Stimulated activated CD4-positive, alpha-beta T cell treated with anti-CD3 and anti-CD28 coated beads, Interleukin-15, amount 100 ng/mL, for 48 hours (primary cell): ENCODE measurements around the gene CNGB1.
"Not testable (repeated sequence)": the region's sequence is repeated elsewhere in the genome, so short reads cannot be mapped to it uniquely, and the experiment has no call there.

ENCODE experiments used
- DNase-seq, 2 donors: peaks; one replicate each; pipeline ENCODE4 v3.0.0-alpha.2; 2020; ENCODE audit warnings: low read depth in 2 of 2

The CNGB1 gene

DNA sequence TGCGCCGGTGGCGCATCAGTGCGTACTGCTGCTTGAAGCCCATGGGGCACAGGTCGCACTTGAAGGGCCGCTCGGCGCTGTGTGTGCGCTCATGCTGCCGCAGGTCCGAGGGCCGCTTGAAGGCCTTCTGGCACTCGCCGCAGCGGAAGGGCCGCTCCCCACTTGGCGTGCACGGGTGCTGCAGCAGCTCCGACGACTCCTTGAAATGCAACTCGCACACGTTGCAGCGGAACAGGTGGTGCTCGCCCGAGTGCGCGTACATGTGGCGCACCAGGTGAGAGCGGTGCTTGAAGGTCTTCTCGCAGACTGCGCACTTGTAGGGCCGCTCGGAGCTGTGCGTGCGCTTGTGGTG, 26.2 kb upstream of the CNGB1 start:
- DNase-seq = no peak

DNA sequence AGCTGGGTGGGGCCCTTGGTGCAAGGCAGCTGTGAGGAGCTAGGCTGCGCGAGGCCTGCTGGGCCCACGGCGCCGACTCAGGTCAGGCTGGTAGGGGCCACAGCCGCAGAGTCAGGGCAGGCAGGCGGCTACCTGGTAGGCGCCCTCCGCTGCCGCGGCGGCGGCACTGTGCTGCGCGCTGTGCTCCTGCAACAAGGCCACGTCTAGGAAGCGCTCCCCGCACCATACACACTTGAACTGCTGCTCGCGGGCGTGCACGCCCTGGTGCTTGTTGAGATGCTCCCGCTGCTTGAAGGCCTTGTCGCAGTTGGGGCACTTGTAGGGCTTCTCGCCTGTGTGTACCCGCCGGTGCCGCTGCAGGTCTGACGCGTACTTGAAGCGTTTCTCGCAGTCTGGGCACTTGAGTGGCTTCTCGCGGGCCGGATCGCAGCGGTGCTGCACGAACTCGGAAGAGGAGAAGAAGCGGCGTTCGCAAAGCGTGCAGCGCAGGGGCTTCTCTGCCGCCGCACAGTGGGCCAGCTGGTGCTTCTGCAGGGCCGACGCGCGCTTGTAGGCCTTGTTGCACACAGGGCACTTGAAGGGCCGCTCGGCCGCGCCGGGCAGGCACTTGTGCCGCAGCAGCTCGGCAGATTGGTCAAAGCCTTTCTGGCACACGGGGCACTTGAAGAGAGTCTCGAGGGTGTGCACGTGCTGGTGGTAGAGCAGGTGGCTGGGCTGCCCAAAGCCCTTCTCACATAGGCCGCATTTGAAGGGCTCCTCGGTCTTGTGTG, 25.7 kb upstream of the CNGB1 start:
- DNase-seq = no peak

DNA sequence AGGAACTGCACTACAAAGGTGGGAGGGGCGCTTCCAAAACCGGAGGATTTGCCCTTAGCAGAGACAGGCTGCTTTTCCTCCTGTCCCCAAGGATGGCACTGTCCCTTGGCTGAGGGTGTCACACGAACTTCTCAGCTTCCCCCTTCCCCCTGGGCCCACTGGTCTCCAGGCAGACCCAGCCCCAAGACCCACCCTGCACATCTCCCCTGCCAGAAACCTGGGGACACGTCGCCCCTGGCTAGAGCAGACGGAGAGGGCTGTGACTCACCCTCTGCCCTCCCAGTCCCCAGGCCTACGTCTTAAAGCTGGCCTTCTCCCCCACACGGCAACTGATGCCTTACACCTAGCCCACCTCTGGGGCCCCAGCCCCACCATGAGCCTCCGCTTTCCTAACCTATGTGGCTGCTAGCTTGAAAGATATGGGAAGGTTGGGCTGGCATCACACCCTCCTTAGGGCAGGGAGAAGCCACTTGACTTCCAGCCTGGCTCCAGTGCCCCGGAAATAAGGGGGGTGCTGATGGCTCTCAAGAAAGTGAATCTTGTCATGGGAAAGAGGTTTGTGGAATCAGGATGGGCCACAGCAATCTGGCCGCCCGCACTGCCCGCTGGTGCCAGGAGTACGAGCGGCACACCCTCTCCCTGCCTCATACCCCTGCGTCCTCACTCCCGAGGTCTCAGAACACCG, 24.9 kb upstream of the CNGB1 start:
- no peak for DNase-seq

DNA sequence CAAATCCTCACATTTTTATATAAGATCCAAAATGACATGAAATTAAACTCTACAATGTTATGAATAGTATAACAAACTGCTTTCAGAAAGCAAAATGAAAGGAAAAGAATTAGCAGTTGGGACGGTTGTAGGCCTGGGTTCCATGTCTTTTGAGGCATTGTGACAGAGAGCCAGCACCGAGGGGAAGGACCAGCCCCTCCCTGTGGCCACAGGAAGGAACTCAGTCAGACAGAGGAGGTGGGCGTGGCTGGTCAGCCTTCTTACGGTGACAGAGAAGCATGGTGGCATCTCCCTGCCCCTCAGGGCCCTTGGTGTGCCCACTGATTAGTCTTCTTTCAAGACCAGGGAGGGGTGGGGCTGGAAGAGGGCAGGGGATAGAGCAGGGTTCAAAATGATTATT, 23.9 kb upstream of the CNGB1 start:
- no peak for DNase-seq

DNA sequence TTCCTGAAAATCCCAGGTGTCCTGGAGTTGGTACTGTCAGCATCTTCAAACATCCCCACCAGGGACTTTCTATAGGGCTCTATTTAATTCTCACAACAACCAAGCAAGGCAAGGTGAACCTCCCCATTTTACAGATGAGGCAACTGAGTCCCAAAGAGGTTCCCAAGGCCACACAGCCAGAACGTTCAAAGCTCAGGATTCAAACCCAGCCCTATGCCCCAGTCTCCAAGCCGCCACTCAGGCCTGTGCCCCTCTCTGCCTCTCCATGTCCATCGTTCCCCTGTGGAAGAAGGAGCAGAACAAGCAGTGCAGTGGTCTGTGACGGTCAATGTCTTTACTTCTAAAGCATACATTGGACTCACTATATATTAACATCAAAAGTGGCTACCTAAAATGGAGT, 23.4 kb upstream of the CNGB1 start:
- DNase-seq = no peak

DNA sequence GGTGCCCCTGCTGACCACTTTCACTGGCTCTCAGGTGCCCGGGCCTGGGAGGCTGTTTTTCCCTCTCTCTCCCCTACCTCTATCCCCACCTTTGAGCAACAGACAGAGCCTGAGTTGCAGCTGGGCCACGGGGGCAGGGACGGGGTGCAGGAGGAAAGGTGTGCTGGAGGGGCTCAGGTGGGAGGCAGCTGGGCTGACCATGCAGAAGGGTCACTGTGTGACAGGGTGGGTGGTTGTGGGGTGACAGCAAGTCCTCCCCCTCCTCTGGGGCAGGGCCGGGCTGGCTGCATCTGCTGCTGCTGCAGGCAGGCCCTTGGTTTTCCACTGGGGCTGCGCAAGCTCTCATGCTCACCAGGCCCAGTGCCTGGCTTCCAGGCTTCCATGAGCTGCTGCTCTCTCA, 23.0 kb upstream of the CNGB1 start:
- DNase-seq = no peak

DNA sequence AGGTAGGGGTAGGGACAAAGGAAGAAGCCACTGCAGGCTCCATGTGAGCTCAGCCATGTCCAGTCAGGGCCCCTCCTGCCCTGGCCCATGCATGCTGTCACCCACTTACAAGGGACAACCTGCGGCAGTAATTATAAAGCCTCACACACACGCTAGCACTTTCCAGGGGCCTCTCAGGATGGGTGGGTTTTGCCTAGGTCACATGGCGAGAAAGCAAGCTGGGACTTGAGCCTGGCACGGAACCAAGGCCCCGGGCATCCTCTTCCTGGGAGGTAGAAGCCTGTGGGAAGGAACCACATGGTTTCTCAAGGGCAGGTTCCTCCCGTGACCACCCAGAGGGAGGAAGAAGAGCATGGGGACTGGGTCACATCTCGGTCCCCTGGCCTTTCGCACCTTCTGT, 22.5 kb upstream of the CNGB1 start:
- DNase-seq = no peak

DNA sequence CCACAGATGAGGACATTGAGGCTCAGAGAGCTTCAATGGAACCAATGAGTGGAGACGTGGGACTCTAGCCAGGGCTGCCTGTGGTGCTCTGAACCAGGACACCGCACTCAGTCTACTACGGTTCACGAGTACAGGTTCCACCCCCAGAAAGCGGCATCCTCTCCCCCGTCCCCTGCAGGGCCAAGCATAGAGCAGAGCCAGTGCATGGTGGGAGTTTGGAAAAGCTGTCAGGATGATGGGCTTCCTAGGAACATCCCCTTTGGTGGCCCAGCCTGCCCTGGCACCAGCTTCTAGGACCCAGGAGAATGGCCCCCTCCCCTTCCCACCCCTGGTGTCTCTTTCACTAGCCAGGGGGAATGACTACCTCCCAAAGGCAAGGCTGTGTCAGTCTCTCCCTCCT, 21.2 kb upstream of the CNGB1 start:
- DNase-seq = no peak

DNA sequence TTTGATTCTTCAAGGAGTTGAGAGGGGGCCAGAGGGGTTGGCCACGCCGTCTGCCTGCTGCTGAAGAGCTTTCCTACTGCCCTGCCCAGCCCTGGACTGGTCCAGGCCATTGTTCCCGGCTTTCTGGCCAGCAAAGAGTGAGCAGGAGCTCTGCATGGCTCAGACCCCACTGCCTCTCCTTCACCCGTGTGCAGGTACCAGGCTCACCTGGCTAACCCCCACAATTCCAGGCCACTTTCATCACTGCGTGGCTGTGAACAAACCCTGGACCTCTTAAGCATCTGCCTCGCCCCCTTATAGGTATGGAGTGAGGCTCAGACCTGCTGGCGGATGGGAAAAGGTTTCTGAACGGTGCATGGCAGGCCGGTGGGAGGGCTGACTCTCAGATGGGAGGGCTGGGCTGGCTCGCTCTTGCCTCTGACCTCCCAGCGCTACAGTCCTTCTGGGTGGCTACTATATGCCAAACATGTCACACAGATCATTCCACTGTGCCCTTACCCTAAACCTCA, 20.7 kb upstream of the CNGB1 start:
- no peak for DNase-seq

DNA sequence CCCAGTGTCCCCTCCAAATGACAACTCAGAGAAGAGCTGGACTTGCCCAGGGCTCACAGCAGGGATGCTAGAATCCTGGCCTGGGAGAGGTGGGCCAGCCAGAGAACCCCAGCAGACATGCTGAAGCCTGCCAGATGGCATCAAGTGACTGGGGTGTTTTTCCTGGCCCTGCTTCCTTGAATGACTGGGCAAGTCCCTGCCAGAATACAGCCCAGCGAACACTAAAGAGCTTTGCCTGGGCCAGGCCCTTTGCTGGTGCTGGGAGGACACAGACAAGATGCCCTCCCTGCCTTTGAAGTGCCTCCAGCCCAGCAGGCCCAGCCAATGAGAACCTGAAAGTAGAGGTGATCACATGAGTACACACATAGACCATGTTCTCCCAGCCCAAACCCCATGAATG, 18.0 kb upstream of the CNGB1 start:
- no peak for DNase-seq

DNA sequence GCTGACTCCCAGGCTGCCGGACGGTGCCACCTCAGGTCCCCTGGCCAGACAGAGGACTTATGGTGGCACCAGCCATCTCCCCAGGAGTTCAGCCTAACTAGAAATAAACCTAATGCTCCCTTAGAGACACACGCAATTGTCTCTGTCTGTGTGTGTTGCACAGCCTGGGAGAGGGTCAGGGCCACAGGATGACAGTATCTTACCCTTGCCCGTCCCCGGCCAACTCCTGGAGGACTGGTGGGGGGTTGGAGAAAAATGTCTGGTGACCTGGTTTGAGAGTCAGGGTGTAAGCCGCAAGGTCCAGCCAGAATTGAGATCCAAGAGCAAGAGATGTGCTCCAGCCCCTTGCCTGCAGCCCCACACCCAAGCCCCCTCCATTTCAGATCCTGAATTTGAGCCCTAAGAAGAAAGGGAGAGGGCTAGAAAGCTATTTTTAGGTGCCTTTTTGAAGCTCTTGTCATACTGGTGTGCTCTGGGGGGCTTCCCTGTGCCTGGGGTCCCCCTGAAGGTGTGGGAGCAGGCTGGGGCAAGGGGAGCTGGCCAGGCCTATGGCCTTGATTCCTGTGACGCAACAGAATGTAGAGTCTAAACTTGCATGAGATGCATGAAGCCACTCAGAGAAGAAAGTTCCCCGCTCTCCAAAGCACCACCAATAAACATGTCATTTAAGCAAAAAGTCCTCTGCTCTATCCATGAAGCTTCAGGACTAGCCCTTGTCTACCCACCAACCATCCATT, 16.7 kb upstream of the CNGB1 start:
- no peak for DNase-seq

DNA sequence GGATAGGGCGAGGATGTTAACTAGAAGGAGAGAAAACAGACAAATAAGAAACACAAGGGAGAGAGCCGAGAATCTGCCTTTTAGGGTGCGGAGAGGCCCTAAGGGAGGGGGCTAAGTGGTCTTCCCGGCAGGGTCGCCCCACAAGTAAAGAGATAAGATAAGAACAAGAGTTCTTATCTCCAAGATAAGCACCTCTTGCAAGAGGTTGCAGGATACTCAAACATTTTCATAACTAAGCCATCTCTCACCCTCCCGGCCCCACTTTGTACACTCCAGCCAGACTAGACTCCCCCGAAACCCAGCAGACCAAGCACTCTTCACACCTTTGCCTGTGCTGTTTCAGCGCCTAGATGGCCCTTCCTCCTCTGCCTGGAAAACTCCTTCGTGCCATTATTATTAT, 15.3 kb upstream of the CNGB1 start:
- DNase-seq = no peak

DNA sequence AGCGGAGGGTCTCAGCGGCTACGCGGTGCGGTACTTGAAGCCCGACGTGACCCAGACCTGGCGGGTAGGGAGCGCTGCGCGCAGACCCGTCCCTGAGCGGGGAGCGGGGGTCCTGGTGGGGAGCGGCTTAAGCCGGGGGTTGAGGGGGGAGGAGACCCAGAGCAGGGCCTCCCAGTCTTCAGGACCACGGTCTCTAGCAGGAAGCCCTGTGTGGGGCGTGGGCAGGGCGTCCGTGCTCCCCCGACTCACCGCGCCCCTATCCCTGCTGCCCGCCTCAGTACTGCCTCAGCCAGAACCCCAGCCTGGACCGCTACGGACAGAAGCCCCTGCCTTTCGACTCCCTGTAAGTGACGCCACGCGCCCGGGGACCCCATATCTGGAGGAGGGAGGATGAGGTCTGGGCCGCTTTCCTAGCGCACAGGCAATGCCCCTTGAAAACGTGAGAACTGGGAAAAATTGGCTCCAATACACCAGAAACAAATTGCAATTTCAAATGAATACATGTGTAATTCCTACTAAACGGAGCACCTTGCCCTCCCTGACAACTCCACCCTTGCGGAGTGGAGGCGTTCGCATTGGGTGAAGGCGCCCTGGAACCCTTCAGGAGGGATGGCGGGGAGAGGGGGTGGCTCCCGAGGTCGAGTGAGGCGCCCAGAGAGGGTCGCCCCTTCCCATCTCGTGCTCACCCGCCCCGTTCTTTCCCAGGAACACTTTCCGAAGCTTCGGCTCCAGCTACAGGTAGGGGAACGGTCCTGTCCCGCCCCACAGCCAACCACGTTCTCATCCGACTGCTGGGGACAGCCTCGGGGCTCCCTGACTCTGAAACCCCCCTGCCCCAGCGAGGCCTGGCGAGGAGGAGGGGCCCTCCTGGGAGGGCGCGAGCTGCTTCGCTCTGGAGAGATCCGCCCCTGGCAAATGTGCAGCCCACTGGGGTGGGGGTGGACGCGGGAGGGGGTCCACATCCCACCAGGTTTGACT, 14.6 kb upstream of the CNGB1 start:
- no peak for DNase-seq

DNA sequence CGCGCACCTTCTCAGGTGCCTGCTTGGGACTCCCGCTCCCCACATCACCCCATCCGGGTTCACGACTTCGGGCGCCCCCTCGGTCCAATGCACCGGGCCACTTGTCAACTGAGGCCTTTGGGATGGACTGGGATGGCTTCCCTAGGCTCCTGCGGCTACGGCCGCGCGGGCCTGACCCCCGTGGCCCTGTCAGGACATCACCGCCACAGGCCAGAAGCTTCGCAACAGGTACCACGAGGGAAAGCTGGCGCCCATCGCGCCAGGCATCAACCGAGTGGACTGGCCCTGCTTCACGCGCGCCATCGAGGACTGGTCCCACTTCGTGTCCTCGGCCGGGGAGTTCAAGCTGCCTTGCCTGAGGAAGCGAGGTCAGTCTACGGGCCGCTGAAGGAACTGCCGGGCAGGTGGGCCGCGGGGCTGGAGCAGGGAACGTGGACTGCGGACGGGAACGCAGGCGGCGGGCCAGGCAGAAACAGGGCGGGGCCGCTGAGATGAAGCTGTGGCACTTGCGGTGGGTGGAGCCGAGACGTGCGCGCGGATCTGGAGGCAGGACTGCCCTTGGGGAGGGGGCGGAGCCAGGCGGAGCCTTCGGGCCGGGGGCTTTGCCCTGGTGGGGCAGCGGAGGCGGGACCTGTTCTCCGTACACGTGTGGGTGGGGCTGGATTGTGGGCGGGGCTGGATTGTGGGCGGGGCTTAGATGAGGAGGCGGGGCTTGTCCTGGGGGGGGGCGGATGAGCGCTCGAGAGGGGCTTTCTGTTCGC, 13.7 kb upstream of the CNGB1 start:
- DNase-seq = peak; percentile 87 to 91

DNA sequence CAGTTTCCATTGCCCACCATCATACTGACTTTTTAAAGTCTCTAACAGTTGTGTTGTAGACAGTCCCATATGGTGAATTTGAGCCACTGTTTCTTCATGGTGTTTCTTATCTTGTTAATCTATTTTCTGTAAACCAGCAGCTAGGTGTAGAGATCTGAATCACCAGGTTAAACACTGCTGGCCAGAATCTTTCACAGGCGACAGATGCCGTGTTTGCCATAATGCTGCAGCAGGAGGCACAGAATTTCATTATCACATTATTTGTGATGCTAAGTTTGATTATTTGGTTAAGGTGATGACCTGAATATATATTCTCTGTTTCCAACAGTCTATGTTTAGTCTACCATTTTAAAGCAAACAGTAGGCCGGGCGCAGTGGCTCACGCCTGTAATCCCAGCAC, 11.5 kb upstream of the CNGB1 start:
- no peak for DNase-seq

DNA sequence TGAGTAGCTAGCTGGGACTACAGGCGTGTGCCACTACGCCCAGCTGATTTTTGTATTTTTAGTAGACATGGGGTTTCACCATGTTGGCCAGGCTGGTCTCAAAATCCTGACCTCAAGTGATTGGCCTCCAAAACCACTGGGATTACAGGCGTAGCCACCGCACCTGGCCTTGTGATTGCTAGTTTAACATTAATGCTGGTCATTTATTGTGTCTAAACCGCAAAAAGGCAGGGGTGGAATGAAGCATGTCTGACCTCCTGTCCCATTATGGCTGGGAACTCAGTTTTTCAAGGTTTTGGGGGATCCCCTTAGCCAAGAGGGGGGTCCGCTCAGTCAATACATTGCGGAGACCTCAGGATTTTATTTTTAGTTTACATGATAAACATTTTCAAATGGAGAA, 10.7 kb upstream of the CNGB1 start:
- no peak for DNase-seq

DNA sequence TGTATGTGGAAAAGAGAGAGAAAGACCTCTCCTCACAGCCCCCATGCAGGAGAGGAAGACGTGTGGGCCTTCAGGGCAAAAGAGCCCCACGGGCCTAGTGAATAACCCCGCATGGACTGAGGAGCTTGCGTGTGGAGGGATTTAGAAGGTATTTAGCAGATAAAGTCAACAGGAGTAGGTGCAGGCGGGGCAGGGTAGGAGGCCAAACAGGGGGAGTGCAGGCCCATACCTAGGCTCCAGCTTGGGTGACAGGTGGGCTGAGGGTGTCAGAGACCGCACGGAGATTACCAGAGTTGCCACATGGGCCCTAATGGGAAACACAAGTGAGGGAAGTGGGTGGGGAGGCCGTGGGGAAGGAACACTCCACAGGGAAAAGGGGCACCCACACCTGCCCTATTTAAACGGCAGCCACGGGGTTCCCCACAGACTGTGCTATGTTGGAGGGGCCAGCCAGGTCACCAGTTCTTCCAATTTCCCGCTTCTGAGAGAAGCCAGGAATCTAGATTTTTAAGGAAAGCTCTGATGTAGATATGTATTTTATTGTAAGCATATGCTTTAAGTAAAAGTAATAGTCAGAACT, 8.2 kb upstream of the CNGB1 start:
- DNase-seq = no peak

DNA sequence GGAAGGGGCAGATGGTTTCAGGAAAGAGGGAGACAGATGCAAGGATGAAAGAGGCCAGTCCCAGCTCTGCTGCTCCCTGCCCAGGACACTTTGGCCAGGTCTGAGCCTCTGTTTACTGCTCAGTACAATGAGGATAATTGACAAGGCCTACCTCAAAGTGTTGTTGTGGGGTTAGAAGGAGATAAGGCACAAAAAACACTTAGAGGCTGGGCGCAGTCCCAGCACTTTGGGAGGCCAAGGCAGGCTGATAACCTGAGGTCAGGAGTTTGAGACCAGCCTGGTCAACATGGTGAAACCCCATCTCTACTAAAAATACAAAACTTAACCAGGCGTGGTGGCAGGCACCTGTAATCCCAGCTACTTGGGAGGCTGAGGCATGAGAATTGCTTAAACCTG, 7.1 kb upstream of the CNGB1 start:
- DNase-seq = not testable (repeated sequence)

DNA sequence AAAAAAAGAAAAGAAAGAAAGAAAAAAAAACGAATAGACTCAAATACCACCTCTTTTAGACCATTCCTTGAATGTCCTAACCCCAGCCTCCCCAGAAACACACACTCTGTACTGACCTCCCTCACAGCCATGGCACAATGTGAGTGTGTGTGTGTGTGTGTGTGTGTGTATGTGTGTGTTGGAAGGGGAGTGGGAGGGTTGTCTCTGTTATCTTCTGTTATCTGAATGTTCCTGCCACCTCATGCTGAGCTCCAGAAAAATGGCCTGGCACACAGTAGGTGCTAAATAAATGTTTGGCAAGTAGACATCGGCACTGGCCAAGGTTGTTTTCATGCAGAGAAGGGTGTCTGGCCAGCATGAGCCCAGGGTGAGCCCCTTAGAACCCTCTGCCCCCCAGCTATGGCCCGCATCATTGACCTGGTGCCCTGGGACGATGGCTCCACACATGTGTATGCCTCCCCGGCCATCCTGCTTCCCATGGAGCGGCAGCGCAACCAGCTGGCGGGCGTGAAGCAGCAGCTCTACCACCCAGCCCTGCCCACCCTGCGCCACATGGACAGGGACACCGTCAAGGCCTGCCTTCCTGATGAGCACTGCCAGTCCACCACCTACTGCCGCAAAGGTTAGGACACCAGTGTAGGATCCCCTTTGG, 6.6 kb upstream of the CNGB1 start:
- no peak for DNase-seq

DNA sequence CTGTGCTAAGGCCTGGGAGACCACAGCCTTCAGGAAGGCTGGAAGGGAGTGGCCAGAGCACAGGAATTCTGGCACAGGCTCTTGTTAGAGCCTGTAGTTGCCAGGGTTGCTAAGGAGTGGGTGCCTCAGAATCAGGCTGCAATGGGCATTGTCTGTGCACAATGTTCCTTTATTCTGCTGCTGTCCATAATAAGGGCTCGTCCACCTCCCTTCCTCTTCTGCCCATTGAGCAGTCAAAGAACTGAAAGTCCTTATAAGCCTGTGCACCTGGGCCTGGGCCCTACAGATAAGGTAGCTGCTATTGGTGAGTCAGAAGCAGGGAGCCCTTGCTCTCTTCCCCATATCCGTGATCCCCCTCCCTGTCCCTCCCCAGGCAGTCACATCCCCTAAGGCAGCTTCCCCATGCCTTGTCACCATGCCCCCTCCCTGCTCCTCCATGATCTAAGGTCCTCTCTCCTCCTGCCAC, 5.4 kb upstream of the CNGB1 start:
- DNase-seq = no peak
